Measurements from ENCODE around the gene PPP4R3C. TPM values are rescaled to one million over a fixed set of nuclear protein-coding genes. Genes with fewer than 3 reads are reported as not detected.
"Not testable (repeated sequence)": the region's sequence is repeated elsewhere in the genome, so short reads cannot be mapped to it uniquely, and the experiment has no call there.

PPP4R3C gene
- total RNA-seq = not detected
- polyA plus RNA-seq = not detected

DNA sequence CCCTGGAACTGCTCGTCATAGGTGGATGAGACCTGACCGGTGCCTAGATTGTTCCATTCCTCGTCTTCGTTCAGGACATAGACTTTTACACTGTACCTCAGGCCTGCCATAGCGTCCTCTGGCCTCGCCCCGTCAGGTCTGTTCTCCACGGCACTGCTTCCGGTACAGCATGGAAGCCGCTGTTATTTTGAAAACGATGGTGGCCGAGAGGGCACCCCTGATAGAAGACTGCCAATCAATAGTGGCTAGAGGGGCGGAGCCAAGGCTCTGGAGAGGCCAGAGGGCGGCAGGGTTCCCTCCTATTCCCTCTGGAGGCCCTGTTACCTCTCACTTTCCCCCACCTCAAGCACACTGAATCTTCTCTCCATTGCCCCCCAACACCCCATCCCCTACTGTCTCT lies at the start of gene PPP4R3C:
TSS of gene PPP4R3C (minus strand) at position 155 of the 400 bp plus-strand sequence. CDS start at position 110, 45 bp downstream.
- DNase-seq = no peak
- H3K27ac ChIP-seq (ENCODE audit: insufficient read depth, low read length, poor library complexity, severe bottlenecking) = no peak within 1 kb of the TSS
- Mint-ChIP-seq H3K36me3 (no peaks in the 10 kb centered on the region), H3K27me3 (no peaks in the 10 kb centered on the region), H3K4me1 (no peaks in the 10 kb centered on the region), H3K9me3 (peaks cover 0 to 2% (median 0%) of the 10 kb centered on the region in 7 donors), H3K4me3 (no peak within 1 kb of the TSS), H3K27ac (no peak within 1 kb of the TSS)
- H3K4me3 ChIP-seq (ENCODE audit: low read depth, low read length) = no peak within 1 kb of the TSS
- no peaks in the 10 kb centered on the region for H3K36me3 ChIP-seq (ENCODE audit: control insufficient read depth, insufficient read depth, low read length)
- no peaks in the 10 kb centered on the region for H3K4me1 ChIP-seq (ENCODE audit: control insufficient read depth, insufficient read depth, low read length, poor library complexity, severe bottlenecking)
- no peaks in the 10 kb centered on the region for H3K27me3 ChIP-seq (ENCODE audit: control insufficient read depth, insufficient read depth, low read length)
- no peak for ATAC-seq (ENCODE audit: low read depth in 2 of 2)
- H3K9me3 ChIP-seq (ENCODE audit: control insufficient read depth in 2 of 2, low read length in 2 of 2) = peaks cover 0 to 2% of the 10 kb centered on the region in 2 experiments

DNA sequence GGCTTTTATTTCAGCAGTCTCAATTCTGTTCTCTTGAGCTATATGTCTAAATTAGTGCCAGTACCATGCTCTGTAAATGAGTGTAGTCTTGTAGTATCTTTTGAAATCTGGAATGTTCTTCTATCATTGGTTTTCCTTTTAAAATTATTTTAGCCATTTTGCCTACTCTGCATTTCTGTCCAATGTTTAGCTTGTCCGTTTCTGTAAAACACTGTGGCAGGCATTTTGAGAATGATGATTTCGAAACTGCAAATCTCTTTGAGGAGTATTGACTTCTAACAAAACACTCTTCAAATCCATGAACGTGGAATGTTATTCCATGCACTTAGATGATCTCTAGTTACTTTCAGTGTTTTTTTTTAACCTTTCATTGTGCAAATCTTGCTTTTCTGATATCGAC lies 28.3 kb upstream of the PPP4R3C start:
- no peak for ATAC-seq (ENCODE audit: low read depth in 2 of 2)
- Histone ChIP-seq H3K9me3 (ENCODE audit: control insufficient read depth in 2 of 2, low read length in 2 of 2) (no peaks in the 10 kb centered on the region), H3K4me3 (ENCODE audit: low read depth, low read length) (no peak overlapping the region), H3K27me3 (ENCODE audit: control insufficient read depth, insufficient read depth, low read length) (no peaks in the 10 kb centered on the region), H3K36me3 (ENCODE audit: control insufficient read depth, insufficient read depth, low read length) (no peaks in the 10 kb centered on the region), H3K4me1 (ENCODE audit: control insufficient read depth, insufficient read depth, low read length, poor library complexity, severe bottlenecking) (no peaks in the 10 kb centered on the region), H3K27ac (ENCODE audit: insufficient read depth, low read length, poor library complexity, severe bottlenecking) (no peak overlapping the region)
- H3K36me3 Mint-ChIP-seq = no peaks in the 10 kb centered on the region
- no peak overlapping the region for H3K4me3 Mint-ChIP-seq
- no peak overlapping the region for H3K27ac Mint-ChIP-seq
- DNase-seq = no peak
- H3K4me1 Mint-ChIP-seq = no peaks in the 10 kb centered on the region
- no peaks in the 10 kb centered on the region for H3K27me3 Mint-ChIP-seq
- peaks cover 0 to 3% (median 1%) of the 10 kb centered on the region in 7 donors for H3K9me3 Mint-ChIP-seq

DNA sequence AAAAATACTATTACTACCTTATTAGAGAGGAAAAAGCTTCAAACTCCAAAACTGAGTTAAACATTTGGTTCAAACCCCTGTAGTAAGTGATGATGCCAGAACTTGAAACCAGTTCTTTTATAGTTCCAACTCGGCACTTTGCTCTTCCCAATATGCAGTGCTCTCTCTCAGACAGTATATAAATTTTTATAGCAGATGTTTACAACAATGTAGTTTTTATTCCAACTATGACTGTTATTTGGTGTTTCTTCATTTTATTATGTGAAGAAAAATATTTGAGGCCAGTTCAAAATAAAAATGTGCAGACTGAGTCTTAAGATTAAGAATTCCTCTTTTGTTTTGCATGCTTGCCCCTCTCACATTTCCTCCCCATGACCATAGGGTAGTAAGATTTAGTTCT lies 2.9 kb upstream of the PPP4R3C start:
- Mint-ChIP-seq H3K4me1 (no peaks in the 10 kb centered on the region), H3K4me3 (no peak overlapping the region)
- no peak for ATAC-seq (ENCODE audit: low read depth in 2 of 2)

DNA sequence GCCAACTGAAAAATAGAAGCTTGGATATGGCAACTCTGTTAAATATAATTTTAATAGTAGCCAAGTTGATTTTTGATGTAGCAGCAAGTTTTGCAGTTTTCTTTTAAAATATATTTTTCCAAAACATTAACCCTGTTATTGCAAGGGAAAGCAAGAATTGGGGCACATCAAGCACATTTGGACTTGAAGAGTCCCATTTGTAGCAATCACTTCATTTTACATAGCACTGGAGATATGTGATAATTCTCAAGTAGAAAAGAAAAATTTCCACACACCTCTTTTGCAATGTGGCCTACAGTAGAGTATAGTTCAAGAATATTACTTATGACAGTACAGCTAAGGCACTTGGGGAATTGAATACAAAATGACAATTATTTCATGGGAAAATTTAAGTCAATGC lies 1.9 kb upstream of the PPP4R3C start:
- no peaks in the 10 kb centered on the region for H3K4me1 ChIP-seq (ENCODE audit: control insufficient read depth, insufficient read depth, low read length, poor library complexity, severe bottlenecking)
- peaks cover 0 to 2% of the 10 kb centered on the region in 2 experiments for H3K9me3 ChIP-seq (ENCODE audit: control insufficient read depth in 2 of 2, low read length in 2 of 2)
- Mint-ChIP-seq H3K4me1 (no peaks in the 10 kb centered on the region), H3K4me3 (no peak overlapping the region), H3K27ac (no peak overlapping the region), H3K36me3 (no peaks in the 10 kb centered on the region), H3K9me3 (peaks cover 0 to 4% (median 0%) of the 10 kb centered on the region in 7 donors), H3K27me3 (no peaks in the 10 kb centered on the region)
- DNase-seq (no peak), ATAC-seq (ENCODE audit: low read depth in 2 of 2) (no peak)
- H3K4me3 ChIP-seq (ENCODE audit: low read depth, low read length) = no peak overlapping the region
- H3K27ac ChIP-seq (ENCODE audit: insufficient read depth, low read length, poor library complexity, severe bottlenecking) = no peak overlapping the region
- H3K27me3 ChIP-seq (ENCODE audit: control insufficient read depth, insufficient read depth, low read length) = no peaks in the 10 kb centered on the region
- H3K36me3 ChIP-seq (ENCODE audit: control insufficient read depth, insufficient read depth, low read length) = no peaks in the 10 kb centered on the region

More for the DNA sequence above, 2.9 kb upstream of the PPP4R3C start:
- Histone ChIP-seq H3K9me3 (ENCODE audit: control insufficient read depth in 2 of 2, low read length in 2 of 2) (peaks cover 0 to 2% of the 10 kb centered on the region in 2 experiments), H3K27ac (ENCODE audit: insufficient read depth, low read length, poor library complexity, severe bottlenecking) (no peak overlapping the region), H3K4me3 (ENCODE audit: low read depth, low read length) (no peak overlapping the region), H3K36me3 (ENCODE audit: control insufficient read depth, insufficient read depth, low read length) (no peaks in the 10 kb centered on the region), H3K4me1 (ENCODE audit: control insufficient read depth, insufficient read depth, low read length, poor library complexity, severe bottlenecking) (no peaks in the 10 kb centered on the region), H3K27me3 (ENCODE audit: control insufficient read depth, insufficient read depth, low read length) (no peaks in the 10 kb centered on the region)
- peaks cover 0 to 3% (median 0%) of the 10 kb centered on the region in 7 donors for H3K9me3 Mint-ChIP-seq
- H3K36me3 Mint-ChIP-seq = no peaks in the 10 kb centered on the region
- no peak overlapping the region for H3K27ac Mint-ChIP-seq
- no peaks in the 10 kb centered on the region for H3K27me3 Mint-ChIP-seq
- no peak for DNase-seq

DNA sequence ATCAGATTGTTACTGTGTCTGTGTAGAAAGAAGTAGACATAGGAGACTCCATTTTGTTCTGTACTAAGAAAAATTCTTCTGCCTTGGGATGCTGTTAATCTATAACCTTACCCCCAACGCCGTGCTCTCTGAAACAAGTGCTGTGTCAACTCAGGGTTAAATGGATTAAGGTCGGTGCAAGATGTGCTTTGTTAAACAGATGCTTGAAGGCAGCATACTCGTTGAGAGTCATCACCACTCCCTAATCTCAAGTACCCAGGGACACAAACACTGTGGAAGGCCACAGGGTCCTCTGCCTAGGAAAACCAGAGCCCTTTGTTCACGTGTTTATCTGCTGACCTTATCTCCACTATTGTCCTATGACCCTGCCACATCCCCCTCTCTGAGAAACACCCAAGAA lies 4.0 kb downstream of the PPP4R3C start:
- DNase-seq; H3K4me1 Mint-ChIP-seq; ATAC-seq (ENCODE audit: low read depth in 2 of 2); H3K4me3 Mint-ChIP-seq; H3K4me1 ChIP-seq (ENCODE audit: control insufficient read depth, insufficient read depth, low read length, poor library complexity, severe bottlenecking); H3K36me3 Mint-ChIP-seq; H3K27ac ChIP-seq (ENCODE audit: insufficient read depth, low read length, poor library complexity, severe bottlenecking); H3K36me3 ChIP-seq (ENCODE audit: control insufficient read depth, insufficient read depth, low read length); H3K9me3 Mint-ChIP-seq; H3K4me3 ChIP-seq (ENCODE audit: low read depth, low read length); H3K27ac Mint-ChIP-seq; H3K27me3 Mint-ChIP-seq; H3K27me3 ChIP-seq (ENCODE audit: control insufficient read depth, insufficient read depth, low read length); H3K9me3 ChIP-seq (ENCODE audit: control insufficient read depth in 2 of 2, low read length in 2 of 2): not testable (repeated sequence)

DNA sequence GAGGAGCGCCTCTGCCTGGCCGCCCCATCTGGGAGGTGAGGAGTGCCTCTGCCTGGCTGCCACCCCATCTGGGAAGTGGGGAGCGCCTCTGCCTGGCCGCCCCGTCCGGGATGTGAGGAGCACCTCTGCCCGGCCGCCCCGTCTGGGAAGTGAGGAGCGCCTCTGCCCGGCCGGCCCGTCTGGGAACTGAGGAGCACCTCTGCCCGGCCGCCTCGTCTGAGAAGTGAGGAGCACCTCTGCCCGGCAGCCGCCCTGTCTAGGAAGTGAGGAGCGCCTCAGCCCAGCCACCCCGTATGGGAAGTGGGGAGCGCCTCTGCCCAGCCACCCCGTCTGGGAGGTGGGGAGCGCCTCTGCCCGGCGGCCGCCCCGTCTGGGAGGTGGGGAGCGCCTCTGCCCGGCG lies 4.6 kb downstream of the PPP4R3C start:
- not testable (repeated sequence) for H3K27me3 ChIP-seq (ENCODE audit: control insufficient read depth, insufficient read depth, low read length); H3K36me3 ChIP-seq (ENCODE audit: control insufficient read depth, insufficient read depth, low read length); H3K9me3 Mint-ChIP-seq; ATAC-seq (ENCODE audit: low read depth in 2 of 2); H3K27ac Mint-ChIP-seq; H3K4me3 Mint-ChIP-seq; DNase-seq; H3K27ac ChIP-seq (ENCODE audit: insufficient read depth, low read length, poor library complexity, severe bottlenecking); H3K9me3 ChIP-seq (ENCODE audit: control insufficient read depth in 2 of 2, low read length in 2 of 2); H3K4me3 ChIP-seq (ENCODE audit: low read depth, low read length); H3K4me1 Mint-ChIP-seq; H3K4me1 ChIP-seq (ENCODE audit: control insufficient read depth, insufficient read depth, low read length, poor library complexity, severe bottlenecking); H3K36me3 Mint-ChIP-seq; H3K27me3 Mint-ChIP-seq

DNA sequence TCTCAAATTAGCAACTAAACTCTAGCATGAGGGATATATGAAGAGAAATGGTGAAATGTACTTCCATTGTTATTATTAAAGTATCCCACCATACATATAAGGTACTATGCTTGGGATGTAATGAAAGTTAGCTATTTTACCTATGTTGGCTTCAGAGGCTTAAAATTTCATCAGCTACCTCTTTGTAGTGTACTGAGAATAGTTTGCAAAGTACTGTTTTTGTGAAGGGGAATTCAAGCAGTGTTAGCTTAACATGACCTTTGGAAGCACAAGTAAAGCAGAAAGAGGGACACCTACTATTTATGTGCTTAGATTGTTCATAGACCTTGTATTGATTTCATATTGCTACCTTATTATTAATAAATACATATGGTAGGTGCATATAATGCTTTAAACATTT lies 11.8 kb downstream of the PPP4R3C start:
- H3K27ac ChIP-seq (ENCODE audit: insufficient read depth, low read length, poor library complexity, severe bottlenecking) = no peak overlapping the region
- H3K4me3 ChIP-seq (ENCODE audit: low read depth, low read length) = no peak overlapping the region
- no peaks in the 10 kb centered on the region for H3K27me3 ChIP-seq (ENCODE audit: control insufficient read depth, insufficient read depth, low read length)
- Mint-ChIP-seq H3K4me1 (peaks cover 0 to 2% (median 0%) of the 10 kb centered on the region in 4 donors), H3K9me3 (peaks cover 0 to 5% (median 3%) of the 10 kb centered on the region in 7 donors), H3K4me3 (no peak overlapping the region), H3K27me3 (no peaks in the 10 kb centered on the region), H3K27ac (no peak overlapping the region), H3K36me3 (no peaks in the 10 kb centered on the region)
- DNase-seq (no peak), ATAC-seq (ENCODE audit: low read depth in 2 of 2) (no peak)
- peaks cover 0 to 2% of the 10 kb centered on the region in 2 experiments for H3K9me3 ChIP-seq (ENCODE audit: control insufficient read depth in 2 of 2, low read length in 2 of 2)
- H3K4me1 ChIP-seq (ENCODE audit: control insufficient read depth, insufficient read depth, low read length, poor library complexity, severe bottlenecking) = no peaks in the 10 kb centered on the region
- no peaks in the 10 kb centered on the region for H3K36me3 ChIP-seq (ENCODE audit: control insufficient read depth, insufficient read depth, low read length)

DNA sequence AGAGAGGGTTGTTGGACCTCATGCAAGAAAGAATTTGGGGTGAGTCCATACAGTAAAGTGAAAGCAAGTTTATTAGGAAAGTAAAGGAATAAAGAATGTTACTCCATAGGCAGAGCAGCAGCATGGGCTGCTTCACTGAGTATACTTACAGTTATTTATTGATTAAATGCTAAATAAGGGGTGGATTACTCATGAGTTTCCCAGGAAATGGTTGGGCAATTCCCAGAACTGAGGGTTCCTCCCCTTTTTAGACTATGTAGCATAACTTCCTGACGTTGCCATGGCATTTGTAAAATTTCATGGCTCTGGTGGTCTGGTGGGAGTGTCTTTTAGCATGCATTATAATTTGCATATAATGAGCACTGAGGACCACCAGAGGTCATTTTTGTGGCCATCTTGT lies 16.7 kb downstream of the PPP4R3C start:
- Mint-ChIP-seq H3K36me3 (no peaks in the 10 kb centered on the region), H3K4me1 (peaks cover 0 to 2% (median 0%) of the 10 kb centered on the region in 4 donors), H3K27ac (no peak overlapping the region), H3K4me3 (no peak overlapping the region), H3K27me3 (no peaks in the 10 kb centered on the region), H3K9me3 (peaks cover 0 to 9% (median 0%) of the 10 kb centered on the region in 7 donors)
- Histone ChIP-seq H3K27ac (ENCODE audit: insufficient read depth, low read length, poor library complexity, severe bottlenecking) (no peak overlapping the region), H3K27me3 (ENCODE audit: control insufficient read depth, insufficient read depth, low read length) (no peaks in the 10 kb centered on the region), H3K36me3 (ENCODE audit: control insufficient read depth, insufficient read depth, low read length) (no peaks in the 10 kb centered on the region), H3K9me3 (ENCODE audit: control insufficient read depth in 2 of 2, low read length in 2 of 2) (no peaks in the 10 kb centered on the region), H3K4me3 (ENCODE audit: low read depth, low read length) (no peak overlapping the region), H3K4me1 (ENCODE audit: control insufficient read depth, insufficient read depth, low read length, poor library complexity, severe bottlenecking) (no peaks in the 10 kb centered on the region)
- ATAC-seq (ENCODE audit: low read depth in 2 of 2) (no peak), DNase-seq (peak in 1 of 3 donors; percentile 2)

Measured in CD4-positive, CD25-positive, alpha-beta regulatory T cell (primary cell).